SW480 (cell line): Measurements from ENCODE around the gene STYX.

Experiments used
- DNase-seq: peaks from one replicate; pipeline ENCODE4 v3.0.0-alpha.2; 2016; ENCODE audit warnings: low spot score

The STYX gene, protein sequence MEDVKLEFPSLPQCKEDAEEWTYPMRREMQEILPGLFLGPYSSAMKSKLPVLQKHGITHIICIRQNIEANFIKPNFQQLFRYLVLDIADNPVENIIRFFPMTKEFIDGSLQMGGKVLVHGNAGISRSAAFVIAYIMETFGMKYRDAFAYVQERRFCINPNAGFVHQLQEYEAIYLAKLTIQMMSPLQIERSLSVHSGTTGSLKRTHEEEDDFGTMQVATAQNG

DNA sequence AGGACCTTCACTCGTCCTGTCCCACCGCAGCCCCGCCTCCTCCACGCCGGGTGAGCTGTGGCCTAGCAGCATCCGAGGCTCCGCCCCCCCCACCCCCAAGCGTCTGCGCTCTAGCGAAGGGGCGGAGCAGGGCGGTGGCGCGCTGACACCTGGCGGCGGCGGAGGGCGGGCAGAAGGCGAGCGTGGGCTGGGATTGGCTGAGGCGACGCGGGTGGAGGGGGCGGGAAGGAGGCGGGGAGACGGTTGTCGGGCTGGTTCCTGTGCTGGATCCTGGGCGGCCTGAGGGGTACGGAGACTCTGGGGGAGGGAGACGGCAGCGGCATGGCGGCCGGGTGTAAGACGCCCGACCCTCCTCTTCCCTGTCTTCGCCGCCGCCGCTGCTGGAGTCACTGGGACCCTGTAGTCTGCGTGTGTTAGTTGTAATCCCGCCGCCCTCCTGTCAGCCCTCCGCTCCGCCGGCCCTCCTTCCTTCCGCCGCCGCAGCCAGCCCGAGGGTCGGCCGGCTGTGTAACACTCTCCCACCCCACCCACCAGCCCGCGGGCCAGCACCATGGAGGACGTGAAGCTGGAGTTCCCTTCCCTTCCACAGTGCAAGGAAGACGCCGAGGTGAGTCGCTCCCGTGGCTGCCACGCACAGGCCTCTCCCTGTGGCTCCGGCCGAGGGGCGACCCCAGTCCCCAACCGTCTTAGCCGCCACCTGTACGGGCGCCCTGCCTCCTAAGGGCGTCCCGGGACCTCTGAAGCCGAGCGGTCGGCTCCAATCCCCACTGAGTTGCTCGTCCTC is at the start of gene STYX:
Gene STYX (plus strand): TSS at position 242 of the 784 bp plus-strand sequence. CDS start 309 bp downstream, at position 551.
- DNase-seq = peak; percentile 95

DNA sequence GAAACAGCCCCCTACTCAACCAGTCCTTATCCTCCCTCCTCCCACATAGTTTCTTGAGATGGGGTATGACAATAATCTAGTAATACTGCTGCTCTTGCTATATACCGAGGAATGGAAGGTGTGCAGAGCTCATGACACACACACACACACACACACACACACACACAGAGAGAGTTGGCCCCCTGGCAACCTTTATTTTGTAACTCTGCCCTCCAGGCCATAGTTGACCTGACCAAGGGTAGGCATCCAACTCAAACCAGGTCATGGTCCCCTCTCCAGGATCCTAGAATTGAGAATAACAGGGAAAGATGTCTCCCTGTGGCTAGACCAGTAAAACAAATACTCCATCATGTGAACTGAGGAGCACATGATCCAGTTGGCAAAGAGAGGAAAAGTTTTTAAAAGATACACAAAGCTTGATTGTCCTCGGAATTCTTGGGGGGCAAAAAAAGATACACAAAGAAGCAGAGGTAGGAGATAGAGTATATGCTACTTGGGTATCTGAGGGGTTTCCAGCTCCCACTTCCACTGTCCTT is 45.9 kb upstream of the STYX start:
- no peak for DNase-seq

DNA sequence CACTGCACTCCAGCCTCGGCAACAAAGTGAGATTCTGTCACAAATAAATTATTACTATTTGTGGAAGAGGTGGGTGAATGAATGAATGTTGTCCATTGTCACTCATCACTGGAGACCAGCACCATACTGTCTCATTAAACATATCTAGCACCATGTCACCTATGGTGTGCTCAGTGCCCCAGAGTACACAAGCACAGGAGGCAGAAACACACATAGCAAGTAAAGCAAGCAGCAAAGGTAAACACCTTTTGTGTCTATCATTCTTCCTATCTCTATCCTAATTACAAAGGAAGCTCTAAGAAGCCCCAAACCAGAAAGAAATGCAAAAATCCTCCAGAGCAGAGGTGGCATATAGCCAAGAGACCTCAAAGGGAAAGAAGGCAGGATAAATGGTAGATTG is 43.8 kb upstream of the STYX start:
- no peak for DNase-seq

DNA sequence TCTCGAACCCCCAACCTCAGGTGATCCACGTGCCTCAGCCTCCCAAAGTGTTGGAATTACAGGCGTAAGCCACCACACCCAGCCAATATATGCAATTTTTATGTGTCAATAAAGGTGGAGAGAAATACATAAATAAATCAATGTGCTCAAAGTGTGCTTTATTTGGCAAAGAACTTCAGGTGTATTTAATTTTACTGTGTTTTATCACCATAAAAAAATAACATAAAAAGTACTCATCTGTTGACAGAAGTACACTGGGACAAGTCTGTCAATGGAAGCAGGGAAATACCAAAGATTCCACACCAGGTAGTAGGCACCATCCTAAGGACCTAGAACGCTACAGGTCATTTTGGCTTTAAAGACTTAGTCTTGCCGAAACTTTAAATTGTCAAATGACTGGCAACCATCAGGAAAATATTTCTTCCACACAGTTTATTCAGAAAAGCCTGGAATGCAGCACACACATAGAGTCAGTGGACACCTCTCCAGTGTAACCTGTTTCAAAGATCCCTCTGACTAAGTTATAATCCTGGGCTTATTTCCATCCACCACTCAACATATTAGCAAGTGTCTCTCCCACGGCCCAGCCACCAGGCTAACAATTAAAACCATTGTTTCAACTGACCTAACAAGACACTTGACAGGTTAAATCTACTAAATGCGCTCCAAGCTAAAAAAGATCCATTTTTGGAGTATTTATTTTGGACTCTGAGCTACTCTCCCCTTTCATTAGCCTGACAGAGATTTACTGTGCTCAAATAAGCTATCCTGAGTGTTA is 38.8 kb upstream of the STYX start:
- no peak for DNase-seq

DNA sequence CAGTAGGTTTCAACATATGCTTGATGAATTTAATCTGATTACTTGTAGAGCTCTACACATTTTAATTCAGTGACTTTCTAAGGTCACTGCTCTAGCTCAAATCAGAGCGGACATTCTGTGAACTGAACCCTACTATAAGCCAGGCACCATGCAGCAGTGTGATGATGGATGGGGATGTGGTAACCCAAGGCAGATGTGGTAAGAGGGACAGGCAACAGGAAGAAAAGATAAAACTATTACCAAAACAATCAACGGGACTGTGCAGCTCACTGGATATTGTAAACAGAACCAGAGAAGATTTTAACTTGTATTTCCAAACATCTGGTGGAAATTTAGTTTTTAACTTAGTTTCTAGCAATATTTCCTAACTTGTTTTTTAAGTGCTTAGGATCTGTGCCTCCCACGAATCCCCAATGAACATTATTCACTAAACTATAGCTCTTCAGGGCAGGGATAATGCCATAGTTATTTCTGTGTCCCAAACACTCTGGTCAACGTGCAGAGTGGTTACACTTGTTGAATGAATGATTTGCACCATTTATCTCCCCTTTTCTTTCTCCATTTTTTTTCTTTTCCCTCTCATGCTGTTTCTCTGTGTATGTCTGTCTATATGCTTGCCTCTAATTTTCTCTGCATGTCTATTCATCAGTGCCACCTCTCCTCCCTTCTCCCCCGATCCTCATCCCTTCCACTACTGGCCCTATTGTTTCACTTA is 37.6 kb upstream of the STYX start:
- no peak for DNase-seq

DNA sequence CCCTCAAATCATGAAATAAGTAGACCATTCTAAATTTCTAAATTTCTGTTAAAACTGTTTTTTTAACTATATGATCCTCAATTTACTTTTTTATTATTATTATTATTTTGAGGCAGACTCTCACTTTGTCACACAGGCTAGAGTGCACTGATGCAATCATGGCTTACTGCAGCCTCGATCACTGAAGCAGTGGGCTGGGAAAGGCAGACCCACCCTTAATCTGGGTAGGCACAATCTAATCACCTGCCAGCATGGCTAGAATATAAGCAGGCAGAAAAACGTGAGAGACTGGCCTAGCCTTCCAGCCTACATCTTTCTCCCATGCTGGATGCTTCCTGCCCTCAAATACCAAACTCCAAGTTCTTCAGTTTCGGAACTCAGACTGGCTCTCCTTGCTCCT is 36.9 kb upstream of the STYX start:
- DNase-seq = no peak

DNA sequence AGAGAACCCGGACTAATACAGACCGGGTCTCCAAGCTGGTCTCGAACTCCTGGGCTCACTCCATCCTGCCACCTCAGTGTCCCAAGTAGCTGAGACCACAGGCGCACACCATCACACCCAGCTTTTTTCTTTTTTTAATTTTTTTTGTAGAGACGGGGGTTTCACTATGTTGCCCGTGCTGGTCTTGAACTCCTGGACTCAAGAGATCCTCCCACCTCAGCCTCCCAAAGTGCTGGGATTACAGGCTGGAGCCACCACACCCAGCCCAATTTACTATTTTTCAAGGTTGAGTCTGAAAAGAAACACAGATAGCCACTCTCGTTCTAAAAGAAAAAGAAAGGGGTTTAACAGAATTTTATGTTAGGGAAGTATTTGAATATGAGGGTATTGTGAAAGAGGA is 36.4 kb upstream of the STYX start:
- DNase-seq = no peak

DNA sequence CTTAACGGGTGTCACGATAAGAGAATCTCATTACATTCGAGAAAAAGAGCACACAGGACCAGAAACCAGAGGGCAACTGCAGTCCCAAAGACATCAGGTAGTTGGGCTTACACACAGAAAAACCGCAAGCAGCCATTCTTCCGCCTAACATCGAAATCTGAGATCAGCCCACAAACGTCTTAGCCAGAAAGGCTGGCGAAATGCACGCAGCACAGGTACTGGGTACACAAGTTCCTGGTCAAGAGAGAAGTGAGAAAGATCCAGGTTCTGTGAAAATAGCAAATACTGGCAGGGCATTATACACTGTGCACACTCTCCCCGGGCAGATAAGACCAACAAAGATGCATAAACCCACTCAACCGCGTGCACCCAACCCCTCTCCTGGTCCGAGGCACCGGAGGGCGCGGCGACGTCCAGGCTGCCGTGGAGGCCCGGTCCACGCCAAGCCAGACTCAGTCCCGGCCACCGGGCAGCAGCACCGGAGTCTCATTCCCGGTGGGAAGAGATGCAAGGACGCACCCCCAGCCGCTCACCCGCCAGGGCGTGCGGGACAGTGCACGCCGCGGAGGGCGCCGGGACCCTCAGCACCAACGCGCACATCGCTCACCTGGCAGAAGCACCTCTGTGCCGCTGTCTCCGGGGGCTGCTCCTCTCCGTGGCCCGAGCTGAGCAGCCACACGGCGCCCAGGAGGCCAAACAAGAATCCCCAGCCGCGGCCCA is 35.0 kb upstream of the STYX start:
- DNase-seq = peak; percentile 57

DNA sequence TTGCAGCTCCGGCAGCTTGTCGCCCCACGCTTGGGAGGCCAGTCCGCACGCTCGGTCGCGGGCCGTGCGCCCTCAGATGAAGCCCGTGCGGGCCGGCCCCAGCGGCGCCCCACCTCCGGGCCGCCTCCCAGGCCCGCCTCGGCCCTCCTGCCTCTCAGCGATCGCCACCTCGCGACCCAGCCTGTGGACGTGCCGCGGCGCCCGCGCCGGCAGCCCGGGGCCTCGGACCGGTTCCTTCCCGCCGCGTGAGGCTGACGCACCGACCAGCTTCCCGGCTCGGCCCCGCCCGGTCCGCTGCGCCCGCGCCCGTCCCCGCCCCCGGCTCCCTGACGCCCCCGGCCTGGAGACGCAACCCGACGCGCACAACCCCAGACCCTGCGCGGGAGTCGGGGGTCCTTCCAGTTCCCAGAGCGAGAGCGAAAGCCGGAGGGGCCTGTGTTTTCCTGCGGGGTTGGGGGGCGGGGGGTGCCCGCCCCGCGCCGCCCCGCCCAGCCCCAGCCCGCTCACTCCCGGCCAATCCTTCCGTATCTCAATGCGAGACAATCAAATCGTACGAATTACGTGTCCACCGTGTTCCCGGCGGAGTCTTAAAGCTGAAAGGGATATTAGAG is 34.4 kb upstream of the STYX start, which contains the start of gene ERO1A:
Gene ERO1A (minus strand): TSS at position 78 of the 611 bp plus-strand sequence. CDS start 77 bp downstream, at position 1.
- peak; percentile 71 for DNase-seq

DNA sequence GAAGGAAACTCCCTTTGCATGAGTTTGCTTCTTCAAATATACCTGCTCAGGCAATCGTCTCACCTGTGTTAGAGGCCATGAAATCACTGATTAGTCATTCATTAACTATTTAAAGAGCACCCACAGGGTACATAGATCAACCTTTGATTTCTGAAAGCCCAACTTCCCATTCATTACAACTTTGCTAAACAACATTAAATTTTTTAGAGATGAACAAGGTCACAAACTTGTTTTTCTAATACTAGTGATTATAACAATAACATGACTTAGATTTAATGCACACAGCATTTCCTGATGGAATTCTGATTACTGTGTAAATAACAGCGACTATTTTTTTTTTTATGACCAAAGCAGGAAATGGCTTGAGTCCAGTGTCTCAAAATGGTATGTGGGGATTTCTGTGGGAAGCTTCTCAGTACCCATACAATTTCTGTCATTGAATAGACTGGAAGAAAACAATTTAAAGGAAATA is 29.2 kb upstream of the STYX start:
- DNase-seq = peak; percentile 90

DNA sequence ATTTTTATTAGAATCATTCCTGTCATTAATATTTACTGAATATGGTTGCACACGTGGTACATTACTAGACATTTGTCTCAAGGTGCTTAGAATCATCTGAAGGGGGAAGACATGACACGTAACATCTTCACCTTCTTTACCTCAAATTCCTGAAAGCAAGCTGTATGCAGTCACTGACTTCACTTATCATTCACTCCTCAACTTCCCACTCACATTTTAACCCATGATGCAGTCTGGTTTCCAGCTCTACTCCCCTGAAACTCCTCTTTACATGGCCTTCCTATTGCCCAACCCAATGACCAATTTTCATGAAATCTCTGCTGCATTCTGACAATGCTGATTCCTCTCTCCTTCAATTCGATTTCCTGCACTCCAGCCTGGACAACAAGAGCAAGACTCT is 28.7 kb upstream of the STYX start:
- peak; percentile 9 for DNase-seq

DNA sequence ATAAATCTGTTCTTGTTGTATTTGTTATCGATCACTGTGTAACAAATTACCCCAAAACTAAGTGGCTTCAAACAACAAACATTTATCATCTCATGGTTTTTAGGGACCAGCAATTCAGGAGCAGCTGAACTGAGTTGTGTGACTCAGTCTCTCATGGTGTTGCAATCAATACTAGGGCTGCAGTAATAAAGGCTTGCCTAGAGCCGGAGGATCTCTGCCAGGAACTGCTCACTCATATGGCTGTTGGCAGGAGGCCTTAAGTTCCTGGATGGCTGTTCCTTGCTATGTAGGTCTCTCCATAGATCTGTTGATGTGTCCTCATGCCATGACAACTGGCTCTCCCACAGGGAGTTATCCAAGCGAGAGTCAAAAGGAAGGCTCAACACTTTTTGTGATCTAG is 26.7 kb upstream of the STYX start:
- DNase-seq = no peak

DNA sequence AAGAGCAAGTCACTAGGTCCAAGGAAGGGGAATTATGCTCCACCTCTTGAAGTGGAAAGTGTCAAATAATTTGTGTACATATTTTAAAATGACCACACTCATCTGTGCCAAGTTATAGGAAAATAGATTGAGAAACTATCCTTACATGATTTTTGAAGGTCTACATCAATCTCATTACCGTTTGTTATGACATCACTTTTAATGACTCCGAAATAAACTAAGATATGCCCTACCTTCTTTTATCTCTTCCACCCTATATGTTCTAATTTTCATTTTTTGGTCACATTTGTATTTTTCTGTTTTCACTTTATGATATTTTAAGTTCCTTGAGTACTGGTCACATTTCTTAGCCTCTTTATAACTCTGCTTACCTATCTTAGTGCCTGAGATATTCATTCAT is 26.3 kb upstream of the STYX start:
- no peak for DNase-seq

DNA sequence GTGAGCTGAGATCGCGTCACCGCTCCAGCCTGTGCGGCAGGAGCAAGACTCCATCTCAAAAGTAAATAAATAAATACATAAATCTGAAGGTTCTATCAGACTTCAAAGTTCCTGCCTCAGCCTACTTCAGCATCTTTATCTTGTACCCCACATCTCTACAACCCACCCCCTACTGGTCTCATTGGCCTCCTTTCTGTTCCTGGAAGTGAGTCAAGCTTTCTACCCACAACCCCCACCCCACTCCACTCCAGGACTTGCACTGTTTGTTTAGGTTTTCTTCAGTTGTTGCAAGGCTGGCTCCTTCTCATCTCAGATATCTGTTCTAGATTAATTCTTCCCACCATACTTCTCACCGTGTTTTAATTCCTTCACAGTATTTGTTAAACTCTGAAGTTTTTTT is 23.7 kb upstream of the STYX start:
- DNase-seq = peak; percentile 11

DNA sequence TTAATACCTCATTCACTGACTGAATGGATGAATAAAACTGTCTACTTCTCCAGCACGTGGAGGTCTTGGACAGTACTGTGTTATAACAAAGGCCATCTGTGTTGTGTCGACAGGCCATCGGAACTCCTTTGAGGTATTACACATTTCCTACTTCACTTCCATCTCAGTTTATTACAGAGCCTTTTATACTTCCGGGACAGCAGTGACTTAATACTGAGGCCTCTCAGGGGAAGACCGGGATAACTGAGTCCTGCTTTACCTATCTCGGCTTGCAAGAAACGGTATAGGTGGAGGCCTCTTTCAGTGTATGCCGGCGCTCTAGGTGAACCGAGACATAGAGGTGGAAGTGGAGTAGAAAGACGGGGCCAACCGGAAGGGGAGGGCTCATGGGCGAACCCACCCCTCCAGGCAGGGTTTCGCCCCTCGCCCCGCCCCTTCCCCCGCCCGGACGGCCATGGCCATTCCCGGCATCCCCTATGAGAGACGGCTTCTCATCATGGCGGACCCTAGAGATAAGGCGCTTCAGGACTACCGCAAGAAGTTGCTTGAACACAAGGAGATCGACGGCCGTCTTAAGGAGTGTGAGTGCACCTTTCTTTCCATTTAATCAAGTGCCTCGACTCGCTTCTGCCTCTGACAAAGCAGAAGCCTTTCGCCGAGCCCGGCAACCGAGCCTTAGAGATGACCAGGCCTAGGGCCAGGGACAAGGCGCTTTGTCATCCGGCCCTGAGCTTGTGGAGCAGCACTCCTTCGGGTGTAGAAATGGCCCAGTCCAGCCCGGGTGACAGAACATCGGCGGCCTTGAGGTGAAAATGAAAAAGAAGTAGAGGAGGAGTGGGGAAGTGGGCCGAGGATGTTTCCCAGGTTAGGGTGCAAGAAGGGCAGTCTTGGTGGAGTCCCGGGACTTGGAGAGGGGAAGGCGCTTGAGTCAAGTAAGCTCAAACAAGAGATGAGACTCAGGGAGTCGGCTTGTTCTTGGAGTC is 23.0 kb upstream of the STYX start, which contains the start of gene PSMC6:
Gene PSMC6 (plus strand): TSS at position 477 of the 983 bp plus-strand sequence. CDS start 20 bp downstream, at position 497.
- peak; percentile 93 for DNase-seq

DNA sequence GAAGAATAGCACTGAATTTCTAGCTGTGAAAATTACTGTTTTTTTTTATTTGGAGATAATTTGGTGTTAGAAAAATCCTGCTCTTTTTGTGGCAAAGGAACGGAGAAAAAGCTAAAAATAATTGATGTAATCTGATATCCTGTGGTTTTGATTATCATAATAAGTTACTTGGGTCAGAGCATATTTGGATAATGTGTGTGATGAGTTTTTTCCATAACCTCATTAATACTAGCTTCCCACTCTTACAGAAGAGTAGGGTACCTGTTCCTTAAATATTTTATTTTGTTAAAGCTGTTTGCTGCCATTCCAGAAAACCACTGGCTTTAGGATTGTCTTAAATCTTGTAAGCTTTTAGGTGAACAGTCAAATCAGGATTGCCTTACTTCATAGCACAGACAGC is 18.3 kb upstream of the STYX start:
- DNase-seq = no peak

DNA sequence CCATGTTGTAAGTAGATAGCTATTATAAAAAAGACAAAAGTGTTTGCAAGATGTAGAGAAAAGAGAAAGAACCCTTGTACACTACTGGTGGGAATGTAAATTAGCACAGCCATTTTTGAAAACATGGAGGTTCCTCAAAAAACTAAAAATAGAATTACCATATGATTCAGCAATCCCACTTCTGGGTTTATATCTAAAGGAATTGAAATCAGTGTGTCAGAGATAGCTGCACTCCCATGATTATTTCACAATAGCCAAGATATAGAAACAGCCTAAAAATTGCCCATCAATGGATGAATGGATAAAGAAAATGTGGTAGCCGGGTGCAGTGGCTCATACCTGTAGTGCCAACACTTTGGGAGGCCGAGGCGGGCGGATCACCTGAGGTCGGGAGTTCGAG is 13.8 kb upstream of the STYX start:
- no peak for DNase-seq

DNA sequence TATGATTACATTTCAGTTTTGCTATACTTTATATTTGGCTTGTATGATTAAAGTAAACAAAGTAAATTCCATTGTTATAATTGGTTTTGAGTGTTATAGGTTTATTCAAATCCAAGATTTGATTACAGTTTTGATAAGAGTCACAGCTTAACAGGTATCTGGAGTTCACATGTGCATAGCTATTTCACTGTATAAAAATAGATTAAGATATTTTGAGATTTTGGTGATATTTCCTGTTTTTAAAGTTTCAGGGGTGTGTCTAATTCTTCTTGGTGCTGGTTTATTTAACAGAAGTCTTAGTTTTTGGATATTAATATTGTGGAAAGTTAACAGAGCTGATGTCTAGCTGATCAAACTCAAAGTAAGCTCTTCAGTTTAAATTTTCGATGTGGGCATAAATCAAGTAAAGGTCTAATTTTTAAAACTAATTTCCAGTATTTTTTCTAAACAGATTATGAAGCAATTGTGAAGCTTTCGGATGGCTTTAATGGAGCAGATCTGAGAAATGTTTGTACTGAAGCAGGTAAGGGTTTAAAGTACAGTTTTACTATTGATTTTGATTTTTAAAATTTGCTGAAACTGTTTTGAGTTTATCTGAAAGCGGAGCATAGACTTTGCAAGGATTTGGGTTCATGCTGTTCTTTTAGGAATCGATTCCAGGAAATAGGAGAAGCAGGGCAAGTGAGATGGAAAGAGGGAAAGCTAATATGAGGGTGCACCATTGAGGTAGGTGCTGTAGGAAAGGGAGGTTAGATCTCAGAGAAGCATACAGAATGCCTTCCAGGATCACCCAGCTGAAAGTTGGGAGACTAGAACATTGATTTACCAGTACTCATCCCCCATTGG is 6.2 kb upstream of the STYX start:
- DNase-seq = no peak

DNA sequence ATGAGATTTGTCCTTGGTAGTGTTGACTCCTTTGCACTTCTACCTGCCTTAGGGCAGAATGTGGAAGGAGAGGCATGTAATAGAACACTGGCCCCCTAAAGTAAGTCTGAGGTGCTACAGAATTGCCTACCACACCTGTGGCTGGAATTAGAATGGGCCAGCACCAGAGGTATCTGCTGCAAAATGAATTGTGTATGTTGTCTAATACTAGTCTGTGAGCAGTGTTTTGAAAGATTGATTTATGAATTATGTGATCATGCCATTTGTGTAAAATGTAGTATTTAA is 5.7 kb upstream of the STYX start:
- no peak for DNase-seq
